ENCODE data around the gene LRRC18. TPM values are rescaled to one million over a fixed set of nuclear protein-coding genes. Genes with fewer than 3 reads are reported as not detected.

LRRC18 gene
- total and polyA plus RNA-seq, 2 donors from 2014 or later, result not detected

- TF ChIP-seq CTCF (IDR thresholded peaks at IDR 0.05; ENCODE audit: borderline replicate concordance, extremely low read depth, insufficient read depth), result no peak
- no peak overlapping the region for H3K9ac ChIP-seq (ENCODE audit: low read length in 3 of 3)
- H3K27me3 ChIP-seq (ENCODE audit: control insufficient read depth, insufficient read depth, low read length), result no peaks in the 10 kb centered on the region
- peaks cover 0 to 3% (median 0%) of the 10 kb centered on the region in 3 donors for H3K4me1 ChIP-seq (ENCODE audit: control insufficient read depth in 2 of 3, insufficient read depth in 2 of 3, low read depth in 1 of 3, low read length in 3 of 3)
- no peak overlapping the region for H3K4me3 ChIP-seq (ENCODE audit: low read length in 3 of 3)
- intact Hi-C loops (cut with DNase I), result no loop called here
- H3K9me3 ChIP-seq (ENCODE audit: control insufficient read depth in 2 of 3, insufficient read depth in 1 of 3, low read length in 3 of 3), result no peaks in the 10 kb centered on the region
- H3K27ac ChIP-seq (ENCODE audit: low read depth in 2 of 2, low read length in 2 of 2), result no peak overlapping the region
- no peaks in the 10 kb centered on the region for H3K36me3 ChIP-seq (ENCODE audit: control insufficient read depth in 2 of 3, insufficient read depth in 3 of 3, low read length in 3 of 3)
- no peak for DNase-seq
- FAIRE-seq, result no peak
These were observed 60.2 kb downstream of the LRRC18 start for GRCh38 chr10:48879451-48879850.

- H3K4me3 ChIP-seq (ENCODE audit: low read length in 3 of 3), result no peak overlapping the region
- no peak for DNase-seq
- H3K4me1 ChIP-seq (ENCODE audit: control insufficient read depth in 2 of 3, insufficient read depth in 2 of 3, low read depth in 1 of 3, low read length in 3 of 3), result no peaks in the 10 kb centered on the region
- no peak for TF ChIP-seq CTCF (IDR thresholded peaks at IDR 0.05; ENCODE audit: borderline replicate concordance, extremely low read depth, insufficient read depth)
- no peaks in the 10 kb centered on the region for H3K27me3 ChIP-seq (ENCODE audit: control insufficient read depth, insufficient read depth, low read length)
- H3K27ac ChIP-seq (ENCODE audit: low read depth in 2 of 2, low read length in 2 of 2), result no peak overlapping the region
- H3K9ac ChIP-seq (ENCODE audit: low read length in 3 of 3), result no peak overlapping the region
- no peaks in the 10 kb centered on the region for H3K9me3 ChIP-seq (ENCODE audit: control insufficient read depth in 2 of 3, insufficient read depth in 1 of 3, low read length in 3 of 3)
- intact Hi-C loops (cut with DNase I), result no loop called here
- H3K36me3 ChIP-seq (ENCODE audit: control insufficient read depth in 2 of 3, insufficient read depth in 3 of 3, low read length in 3 of 3), result no peaks in the 10 kb centered on the region
- FAIRE-seq, result no peak
These were observed 61.5 kb downstream of the LRRC18 start for GRCh38 chr10:48878091-48878490.

GRCh38 chr10:48872234-48872633 is 67.4 kb downstream of the LRRC18 start:
- H3K4me1 ChIP-seq (ENCODE audit: control insufficient read depth in 2 of 3, insufficient read depth in 2 of 3, low read depth in 1 of 3, low read length in 3 of 3), result no peaks in the 10 kb centered on the region
- H3K4me3 ChIP-seq (ENCODE audit: low read length in 3 of 3), result no peak overlapping the region
- intact Hi-C loops (cut with DNase I), result no loop called here
- H3K36me3 ChIP-seq (ENCODE audit: control insufficient read depth in 2 of 3, insufficient read depth in 3 of 3, low read length in 3 of 3), result no peaks in the 10 kb centered on the region
- H3K27me3 ChIP-seq (ENCODE audit: control insufficient read depth, insufficient read depth, low read length), result no peaks in the 10 kb centered on the region
- H3K9me3 ChIP-seq (ENCODE audit: control insufficient read depth in 2 of 3, insufficient read depth in 1 of 3, low read length in 3 of 3), result no peaks in the 10 kb centered on the region
- TF ChIP-seq CTCF (IDR thresholded peaks at IDR 0.05; ENCODE audit: borderline replicate concordance, extremely low read depth, insufficient read depth), result no peak
- no peak overlapping the region for H3K27ac ChIP-seq (ENCODE audit: low read depth in 2 of 2, low read length in 2 of 2)
- FAIRE-seq, result no peak
- DNase-seq, result no peak
- H3K9ac ChIP-seq (ENCODE audit: low read length in 3 of 3), result no peak overlapping the region

Small RNA genes lying within 50 kb of the gene (microRNA-seq; reads per million reads assigned to microRNA genes)
- gene MIR4294, result not detected

Other genes with a start within 250 kb of the LRRC18 start
- 8.5 TPM for gene VSTM4, start 175.7 kb upstream of the LRRC18 start, total RNA-seq
- 7.4 TPM for gene VSTM4, start 175.7 kb upstream of the LRRC18 start, polyA plus RNA-seq (ENCODE audit: insufficient read depth, low read depth, low replicate concordance)
- gene FAM170B, start 194.2 kb upstream of the LRRC18 start, total RNA-seq, result not detected
- gene FAM170B, start 194.2 kb upstream of the LRRC18 start, polyA plus RNA-seq (ENCODE audit: insufficient read depth, low read depth, low replicate concordance), result not detected
- gene TMEM273, start 248.6 kb upstream of the LRRC18 start, total RNA-seq, result 16.8 TPM
- 3.2 TPM for gene TMEM273, start 248.6 kb upstream of the LRRC18 start, polyA plus RNA-seq (ENCODE audit: insufficient read depth, low read depth, low replicate concordance)